ENCODE results near the gene MRPL1.

DNA sequence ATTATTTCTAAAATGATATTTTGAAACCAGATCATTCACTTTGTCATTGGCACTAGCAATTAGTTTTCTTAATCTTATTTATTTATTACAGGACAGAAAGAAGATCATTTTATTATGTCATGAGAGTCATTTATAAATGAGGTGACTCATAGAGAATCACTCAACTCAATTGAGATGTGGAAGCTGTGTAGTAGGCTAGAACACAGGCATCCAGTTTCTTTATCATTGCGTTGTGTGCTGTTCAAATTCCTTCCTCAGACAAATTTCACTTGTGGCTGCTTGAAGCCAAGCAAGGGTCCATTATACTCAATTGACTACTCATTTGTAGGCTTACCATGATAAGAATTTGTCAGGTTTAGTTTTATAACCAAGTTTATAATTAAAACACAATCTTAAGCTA is 87.6 kb downstream of the MRPL1 start:
- TF ChIP-seq, protein P1, sequence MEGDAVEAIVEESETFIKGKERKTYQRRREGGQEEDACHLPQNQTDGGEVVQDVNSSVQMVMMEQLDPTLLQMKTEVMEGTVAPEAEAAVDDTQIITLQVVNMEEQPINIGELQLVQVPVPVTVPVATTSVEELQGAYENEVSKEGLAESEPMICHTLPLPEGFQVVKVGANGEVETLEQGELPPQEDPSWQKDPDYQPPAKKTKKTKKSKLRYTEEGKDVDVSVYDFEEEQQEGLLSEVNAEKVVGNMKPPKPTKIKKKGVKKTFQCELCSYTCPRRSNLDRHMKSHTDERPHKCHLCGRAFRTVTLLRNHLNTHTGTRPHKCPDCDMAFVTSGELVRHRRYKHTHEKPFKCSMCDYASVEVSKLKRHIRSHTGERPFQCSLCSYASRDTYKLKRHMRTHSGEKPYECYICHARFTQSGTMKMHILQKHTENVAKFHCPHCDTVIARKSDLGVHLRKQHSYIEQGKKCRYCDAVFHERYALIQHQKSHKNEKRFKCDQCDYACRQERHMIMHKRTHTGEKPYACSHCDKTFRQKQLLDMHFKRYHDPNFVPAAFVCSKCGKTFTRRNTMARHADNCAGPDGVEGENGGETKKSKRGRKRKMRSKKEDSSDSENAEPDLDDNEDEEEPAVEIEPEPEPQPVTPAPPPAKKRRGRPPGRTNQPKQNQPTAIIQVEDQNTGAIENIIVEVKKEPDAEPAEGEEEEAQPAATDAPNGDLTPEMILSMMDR (optimal IDR thresholded peaks at IDR 0.05 in 1 of 3, IDR thresholded peaks at IDR 0.05 in 1 of 3, conservative IDR thresholded peaks at IDR 0.05 in 1 of 3; ENCODE audit: extremely low read depth in 1 of 3, insufficient read depth in 2 of 3, low read length in 3 of 3), result no peak
- no peak for TF ChIP-seq EZH2 (IDR thresholded peaks at IDR 0.05; ENCODE audit: low read length)
